Prostate gland (tissue), 2 donors: ENCODE measurements around the gene RDH12.

Experiments used
- CTCF ChIP-seq, 4 experiments: fragments of 200-600 bp in 2 of 4; fragments of 450-650 bp in 2 of 4; sonication (generic) in 2 of 4; IDR thresholded peaks; 1 replicate in 3 of 4; 2 replicates in 1 of 4; pipeline ENCODE4 v1.5.1; 2016 to 2019; ENCODE audit warnings: antibody characterized with exemption in 4 of 4, mild to moderate bottlenecking in 2 of 4, moderate library complexity in 2 of 4
- POLR2A ChIP-seq: fragments of 450-650 bp; IDR thresholded peaks from one replicate; pipeline ENCODE4 v1.6.1; 2016; ENCODE audit warnings: antibody characterized with exemption, mild to moderate bottlenecking

DNA sequence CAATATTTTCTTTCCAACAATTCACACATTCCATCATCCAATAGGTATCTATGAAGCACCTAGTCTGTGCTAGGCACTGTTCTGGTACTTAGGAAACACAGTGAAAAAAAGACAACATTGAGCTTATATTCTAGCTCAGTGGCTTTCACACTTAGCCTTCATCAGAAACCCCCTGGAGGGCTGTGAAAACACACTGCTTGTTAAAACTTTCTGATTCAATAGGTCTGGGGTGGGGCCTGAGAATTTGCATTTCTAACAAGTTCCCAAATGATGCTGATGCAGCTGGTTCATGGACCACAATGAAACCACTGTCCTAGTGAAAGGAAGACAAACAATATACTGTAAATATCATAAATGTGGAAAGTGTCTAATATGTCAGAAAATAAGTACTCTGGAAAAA lies 33.1 kb upstream of the RDH12 start:
- TF ChIP-seq CTCF (IDR thresholded peaks at IDR 0.05) (no peak), POLR2A (no peak)
